Activated naive CD4-positive, alpha-beta T cell treated with anti-CD3 and anti-CD28 coated beads for 36 hours (primary cell): ENCODE data around the gene CD2AP. TPM values are rescaled to one million over a fixed set of nuclear protein-coding genes. Genes with fewer than 3 reads are reported as not detected.

Experiments
- CTCF ChIA-PET: fragments of 350-600 bp; sonication (Branson Sonifier 250); formaldehyde crosslinking; loops from one replicate; lab custom pipeline; 2021; ENCODE audit warnings: antibody characterized with exemption; lab: Charles Lee
- DNase-seq: peaks from one replicate; pipeline ENCODE4 v3.0.0-alpha.2; 2020
- H3K27ac Mint-ChIP-seq: one replicate; pipeline ENCODE4 v1.8.0; 2021; ENCODE audit warnings: mild to moderate bottlenecking, mixed read lengths
- H3K27me3 Mint-ChIP-seq: one replicate; pipeline ENCODE4 v1.8.0; 2021; ENCODE audit warnings: low read depth, mixed read lengths
- H3K36me3 Mint-ChIP-seq: one replicate; pipeline ENCODE4 v1.8.0; 2021; ENCODE audit warnings: low read depth, mixed read lengths
- H3K4me1 Mint-ChIP-seq: one replicate; pipeline ENCODE4 v1.8.0; 2021; ENCODE audit warnings: low read depth, mixed read lengths
- H3K4me3 Mint-ChIP-seq: one replicate; pipeline ENCODE4 v1.8.0; 2021; ENCODE audit warnings: mild to moderate bottlenecking, moderate library complexity, mixed read lengths
- H3K9me3 Mint-ChIP-seq: one replicate; pipeline ENCODE4 v1.8.0; 2021; ENCODE audit warnings: mixed read lengths
- intact Hi-C: fragments of 100-400 bp; cut with micrococcal nuclease; formaldehyde crosslinking; loops from one replicate; pipeline ENCODE4 v1.15.1; 2023
- total RNA-seq, 2 experiments: library from RNA; stranded (reverse); gene quantifications; one replicate each; pipeline ENCODE4 v1.2.3, GENCODE V29; 2021

The CD2AP gene
- total RNA-seq, 2 experiments from 2014 or later = 16.1 to 18.1 TPM

- intact Hi-C loops = no loop called here
- no peaks in the 10 kb centered on the region for H3K27me3 Mint-ChIP-seq
- no peaks in the 10 kb centered on the region for H3K9me3 Mint-ChIP-seq
- no peak overlapping the region for H3K27ac Mint-ChIP-seq
- H3K36me3 Mint-ChIP-seq = peaks cover 43% of the 10 kb centered on the region
- no peak overlapping the region for H3K4me3 Mint-ChIP-seq
- peaks cover 4% of the 10 kb centered on the region for H3K4me1 Mint-ChIP-seq
- CTCF ChIA-PET = no interaction called here
- no peak for DNase-seq
Measured at GRCh38 chr6:47593979-47594378, 116.4 kb downstream of the CD2AP start.

- Mint-ChIP-seq H3K27ac (no peak overlapping the region), H3K9me3 (no peaks in the 10 kb centered on the region), H3K4me3 (no peak overlapping the region), H3K4me1 (peaks cover 4% of the 10 kb centered on the region), H3K36me3 (peaks cover 34% of the 10 kb centered on the region), H3K27me3 (no peaks in the 10 kb centered on the region)
- intact Hi-C loops = no loop called here
- DNase-seq = no peak
- CTCF ChIA-PET = no interaction called here
Measured at GRCh38 chr6:47595785-47596184, 118.2 kb downstream of the CD2AP start.

GRCh38 chr6:47598367-47598766 is 120.8 kb downstream of the CD2AP start:
- CTCF ChIA-PET = no interaction called here
- no peaks in the 10 kb centered on the region for H3K27me3 Mint-ChIP-seq
- H3K4me1 Mint-ChIP-seq = peaks cover 5% of the 10 kb centered on the region
- peaks cover 25% of the 10 kb centered on the region for H3K36me3 Mint-ChIP-seq
- H3K9me3 Mint-ChIP-seq = no peaks in the 10 kb centered on the region
- intact Hi-C loops = no loop called here
- no peak overlapping the region for H3K4me3 Mint-ChIP-seq
- DNase-seq = no peak
- H3K27ac Mint-ChIP-seq = no peak overlapping the region

GRCh38 chr6:47599512-47599911 is 121.9 kb downstream of the CD2AP start:
- CTCF ChIA-PET = no interaction called here
- no peak overlapping the region for H3K27ac Mint-ChIP-seq
- no peaks in the 10 kb centered on the region for H3K27me3 Mint-ChIP-seq
- peaks cover 5% of the 10 kb centered on the region for H3K4me1 Mint-ChIP-seq
- peaks cover 25% of the 10 kb centered on the region for H3K36me3 Mint-ChIP-seq
- no peak overlapping the region for H3K4me3 Mint-ChIP-seq
- no peak for DNase-seq
- intact Hi-C loops = no loop called here
- H3K9me3 Mint-ChIP-seq = no peaks in the 10 kb centered on the region

- intact Hi-C loops = no loop called here
Measured at GRCh38 chr6:47603227-47603626, 125.6 kb downstream of the CD2AP start.

GRCh38 chr6:47603995-47604394 is 126.4 kb downstream of the CD2AP start:
- DNase-seq = no peak
- Mint-ChIP-seq H3K27me3 (no peaks in the 10 kb centered on the region), H3K36me3 (peaks cover 11% of the 10 kb centered on the region), H3K4me3 (no peak overlapping the region), H3K27ac (no peak overlapping the region), H3K9me3 (no peaks in the 10 kb centered on the region), H3K4me1 (peaks cover 1% of the 10 kb centered on the region)
- intact Hi-C loops = no loop called here
- CTCF ChIA-PET = interaction anchor here (1.6 kb wide), 1 partner anchor 27 kb away, joined by 4 read pairs; no protein-coding TSS in a partner anchor

More at GRCh38 chr6:47603227-47603626, 125.6 kb downstream of the CD2AP start:
- Mint-ChIP-seq H3K4me3 (no peak overlapping the region), H3K36me3 (peaks cover 13% of the 10 kb centered on the region), H3K27ac (no peak overlapping the region), H3K4me1 (peaks cover 1% of the 10 kb centered on the region), H3K27me3 (no peaks in the 10 kb centered on the region), H3K9me3 (no peaks in the 10 kb centered on the region)
- CTCF ChIA-PET = interaction anchor here (1.3 kb wide), 1 partner anchor 13 kb away, joined by 4 read pairs; no protein-coding TSS in a partner anchor
- DNase-seq = no peak

- no peaks in the 10 kb centered on the region for H3K27me3 Mint-ChIP-seq
- peaks cover 43% of the 10 kb centered on the region for H3K36me3 Mint-ChIP-seq
- H3K9me3 Mint-ChIP-seq = no peaks in the 10 kb centered on the region
- CTCF ChIA-PET = no interaction called here
- H3K4me3 Mint-ChIP-seq = no peak overlapping the region
- peaks cover 2% of the 10 kb centered on the region for H3K4me1 Mint-ChIP-seq
- no peak overlapping the region for H3K27ac Mint-ChIP-seq
- DNase-seq = no peak
- intact Hi-C loops = no loop called here
Measured at GRCh38 chr6:47621838-47622449, 144.4 kb downstream of the CD2AP start.

- Mint-ChIP-seq H3K4me3 (no peak overlapping the region), H3K4me1 (peaks cover 9% of the 10 kb centered on the region), H3K27me3 (no peaks in the 10 kb centered on the region), H3K36me3 (peaks cover 8% of the 10 kb centered on the region), H3K9me3 (no peaks in the 10 kb centered on the region), H3K27ac (no peak overlapping the region)
- no peak for DNase-seq
- intact Hi-C loops = no loop called here
- CTCF ChIA-PET = interaction anchor here (1.0 to 1.4 kb wide), 3 partner anchors 107 to 214 kb away, joined by 3 to 10 read pairs (median 5); no protein-coding TSS in a partner anchor
Measured at GRCh38 chr6:47626782-47627181, 149.2 kb downstream of the CD2AP start.

GRCh38 chr6:47628448-47629272 is 151.1 kb downstream of the CD2AP start:
- no peak overlapping the region for H3K4me3 Mint-ChIP-seq
- CTCF ChIA-PET = interaction anchor here (0.5 to 3.9 kb wide), 7 partner anchors 105 to 847 kb away, joined by 3 to 44 read pairs (median 4); no protein-coding TSS in a partner anchor
- H3K27ac Mint-ChIP-seq = no peak overlapping the region

GRCh38 chr6:47629954-47630353 is 152.4 kb downstream of the CD2AP start:
- intact Hi-C loops = loop anchor here (5.0 kb wide), 1 partner anchor 1782 kb away; no protein-coding TSS in a partner anchor
- Mint-ChIP-seq H3K4me3 (no peak overlapping the region), H3K9me3 (no peaks in the 10 kb centered on the region), H3K27ac (no peak overlapping the region), H3K4me1 (peaks cover 11% of the 10 kb centered on the region), H3K27me3 (no peaks in the 10 kb centered on the region), H3K36me3 (no peaks in the 10 kb centered on the region)
- CTCF ChIA-PET = interaction anchor here (0.9 to 4.1 kb wide), 10 partner anchors 13 to 216 kb away, joined by 3 to 71 read pairs (median 8); partner anchors contain the start of gene OPN5
- no peak for DNase-seq

More at GRCh38 chr6:47628448-47629272, 151.1 kb downstream of the CD2AP start:
- Mint-ChIP-seq H3K4me1 (peaks cover 11% of the 10 kb centered on the region), H3K9me3 (no peaks in the 10 kb centered on the region), H3K27me3 (no peaks in the 10 kb centered on the region), H3K36me3 (no peaks in the 10 kb centered on the region)
- intact Hi-C loops = no loop called here
- DNase-seq = no peak

GRCh38 chr6:47630587-47630986 is 153.0 kb downstream of the CD2AP start:
- H3K36me3 Mint-ChIP-seq = no peaks in the 10 kb centered on the region
- CTCF ChIA-PET = interaction anchor here (0.5 to 4.1 kb wide), 22 partner anchors 13 to 1804 kb away, joined by 3 to 71 read pairs (median 7); partner anchors contain the start of gene OPN5
- peaks cover 11% of the 10 kb centered on the region for H3K4me1 Mint-ChIP-seq
- no peak for DNase-seq
- H3K4me3 Mint-ChIP-seq = no peak overlapping the region
- intact Hi-C loops = loop anchor here (5.0 kb wide), 1 partner anchor 1782 kb away; no protein-coding TSS in a partner anchor
- no peaks in the 10 kb centered on the region for H3K9me3 Mint-ChIP-seq
- no peak overlapping the region for H3K27ac Mint-ChIP-seq
- no peaks in the 10 kb centered on the region for H3K27me3 Mint-ChIP-seq

GRCh38 chr6:47631269-47631772 is 153.7 kb downstream of the CD2AP start:
- no peak for DNase-seq
- H3K36me3 Mint-ChIP-seq = no peaks in the 10 kb centered on the region
- H3K4me3 Mint-ChIP-seq = no peak overlapping the region
- CTCF ChIA-PET = interaction anchor here (0.6 to 4.1 kb wide), 36 partner anchors 14 to 1803 kb away, joined by 3 to 71 read pairs (median 4); partner anchors contain the start of genes CD2AP and OPN5
- no peaks in the 10 kb centered on the region for H3K9me3 Mint-ChIP-seq
- no peak overlapping the region for H3K27ac Mint-ChIP-seq
- H3K4me1 Mint-ChIP-seq = peaks cover 11% of the 10 kb centered on the region
- H3K27me3 Mint-ChIP-seq = no peaks in the 10 kb centered on the region
- intact Hi-C loops = loop anchor here (1.0 to 5.0 kb wide), 4 partner anchors 103 to 1781 kb away; no protein-coding TSS in a partner anchor
